Left cardiac atrium (tissue), 4 donors: ENCODE measurements around the gene ADA. TPM values are rescaled to one million over a fixed set of nuclear protein-coding genes. Genes with fewer than 3 reads are reported as not detected.
"Not testable (repeated sequence)": the region's sequence is repeated elsewhere in the genome, so short reads cannot be mapped to it uniquely, and the experiment has no call there.

Experiments used
- ATAC-seq, 2 donors: fragments of 200-7000 bp; cut with Tn5 transposase; one replicate each; pipeline ENCODE4 v1.9.1; 2020; ENCODE audit warnings: mild to moderate bottlenecking in 2 of 2, moderate library complexity in 2 of 2
- DNase-seq: peaks from one replicate; pipeline ENCODE4 v3.0.0-alpha.2; 2020
- intact Hi-C, 2 donors: fragments of 100-400 bp; cut with DNase I; formaldehyde crosslinking; loops; one replicate each; pipeline versions ENCODE4 v1.14.1 to v1.15.1; 2022 to 2023
- total RNA-seq, 2 donors: library from RNA; stranded (reverse); fragmentation: NEBNext Ultra II Directional; extraction: Animal tissue kit (Norgen Biotek cat#: 25700); gene quantifications; one replicate each; pipeline ENCODE4 v1.2.1, GENCODE V29; 2021
- donor health status: DM: no; HTN: yes; CAD: no.
- donor health status: DM: no; HTN: yes; CAD: no; lungs with severe emphysema.
- donor health status: DM: yes; HTN: yes; CAD: no.
- donor health status: Dilated cardiomyopathy.

ADA gene
- total RNA-seq, 2 donors from 2014 or later: 11.3 to 12.2 TPM

DNA sequence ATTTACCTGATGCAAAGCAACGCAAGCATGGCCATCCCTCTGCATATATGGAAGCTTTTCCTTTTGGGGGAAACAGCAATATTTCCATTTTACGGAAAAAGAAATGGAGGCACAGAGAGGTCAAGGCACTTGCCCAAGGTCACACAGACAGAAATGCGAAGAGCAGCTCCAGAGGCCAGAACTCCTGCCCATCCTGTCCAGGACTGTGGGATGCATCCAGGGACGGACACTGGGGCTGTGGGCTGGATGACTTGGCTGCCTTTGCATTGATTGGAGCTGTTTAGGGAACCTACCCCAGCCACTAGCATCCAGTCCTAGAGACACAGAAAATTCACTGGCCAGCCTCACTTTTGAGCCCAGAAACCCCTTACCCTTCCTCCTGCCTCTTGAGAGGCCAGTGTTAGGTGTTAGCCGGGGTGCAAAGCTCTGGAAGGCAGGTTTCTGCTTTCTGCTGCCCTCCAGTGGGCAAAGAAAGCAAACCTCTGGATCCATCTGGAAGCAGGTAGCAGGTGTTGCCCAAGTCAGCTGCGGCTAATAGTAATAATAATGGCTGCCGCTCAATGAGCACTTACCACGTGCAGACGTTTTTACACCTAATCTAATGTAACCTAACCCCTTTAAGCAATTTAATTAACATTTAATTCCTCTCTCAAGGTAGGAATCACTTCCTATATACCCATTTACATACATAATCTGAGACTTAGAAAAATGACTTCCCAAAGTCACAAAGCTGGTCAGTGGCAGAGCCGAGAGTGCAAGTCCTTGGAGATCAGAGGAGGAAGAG lies 32.0 kb upstream of the ADA start:
- peak in 1 of 2 donors; percentile 77 for ATAC-seq
- DNase-seq: no peak
- intact Hi-C loops: loop anchor here in 1 of 2 donors (10.0 kb wide), 1 partner anchor 181 kb away; no protein-coding TSS in a partner anchor

DNA sequence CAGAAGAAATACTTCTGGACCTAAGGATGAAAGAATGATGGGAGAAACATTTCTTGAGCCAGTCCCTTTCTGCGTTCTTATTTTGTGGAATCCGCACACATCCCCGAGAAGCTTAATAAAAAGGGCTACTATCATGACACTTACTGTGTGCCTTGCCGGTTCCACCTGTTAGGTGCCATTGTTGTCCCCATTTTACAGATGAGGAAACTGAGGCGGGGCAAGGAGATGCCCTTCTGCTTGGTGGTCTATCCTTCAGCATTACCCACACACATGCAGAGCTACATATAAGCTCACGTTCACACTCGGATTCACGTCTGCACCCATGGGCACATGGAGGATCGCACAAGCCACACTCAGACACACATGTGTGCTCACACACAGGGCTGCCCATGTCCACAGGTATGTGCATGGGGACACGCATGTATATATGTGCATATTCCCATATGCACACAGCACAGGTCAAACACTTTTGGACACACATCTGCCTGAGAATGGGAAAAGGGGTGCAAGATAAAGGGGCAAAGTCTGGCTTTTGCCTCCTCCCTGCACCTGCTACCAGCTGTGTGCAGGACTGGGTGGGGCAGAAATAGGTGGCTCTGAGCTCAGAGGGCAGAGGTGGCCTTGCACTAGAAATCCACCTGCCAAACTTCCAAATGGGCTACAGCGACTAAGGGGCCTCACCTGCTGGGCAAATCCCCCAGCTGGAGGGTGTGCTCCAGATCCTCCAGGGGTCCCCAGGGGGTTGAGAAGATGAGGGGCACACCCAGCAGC lies 30.5 kb upstream of the ADA start:
- no peak for ATAC-seq
- DNase-seq: no peak
- intact Hi-C loops: loop anchor here in 1 of 2 donors (10.0 kb wide), 1 partner anchor 183 kb away; no protein-coding TSS in a partner anchor

DNA sequence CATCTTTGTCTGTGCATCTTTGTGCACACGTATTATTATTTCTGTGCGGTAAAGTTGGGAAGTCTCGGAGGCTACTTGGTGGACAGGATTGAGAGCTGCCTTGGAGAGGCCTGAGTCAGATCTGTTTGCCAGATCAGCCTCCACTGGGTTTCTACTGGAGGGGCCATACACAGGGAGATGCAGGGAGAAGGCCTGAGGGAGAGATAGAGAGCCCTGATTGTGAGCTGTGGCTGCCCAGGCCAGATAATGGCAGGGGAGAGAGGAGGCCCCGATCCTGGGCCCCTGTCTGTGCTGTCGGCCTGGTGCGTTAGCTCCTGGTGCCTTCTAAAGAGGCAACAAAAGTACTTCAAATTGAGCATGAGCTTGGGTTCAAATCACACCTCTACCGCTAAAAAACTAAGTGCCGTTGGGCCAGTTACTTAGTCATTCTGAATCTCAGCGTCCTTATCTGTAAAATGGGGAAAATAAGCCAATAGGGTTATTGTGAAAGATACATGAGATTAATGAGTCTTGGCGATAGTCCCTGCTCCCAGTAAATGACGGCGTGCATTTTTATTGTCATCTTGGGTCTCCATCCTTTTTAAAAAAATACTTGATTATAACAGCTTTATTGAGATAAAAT lies 27.6 kb upstream of the ADA start:
- intact Hi-C loops: no loop called here
- no peak for ATAC-seq
- DNase-seq: no peak

DNA sequence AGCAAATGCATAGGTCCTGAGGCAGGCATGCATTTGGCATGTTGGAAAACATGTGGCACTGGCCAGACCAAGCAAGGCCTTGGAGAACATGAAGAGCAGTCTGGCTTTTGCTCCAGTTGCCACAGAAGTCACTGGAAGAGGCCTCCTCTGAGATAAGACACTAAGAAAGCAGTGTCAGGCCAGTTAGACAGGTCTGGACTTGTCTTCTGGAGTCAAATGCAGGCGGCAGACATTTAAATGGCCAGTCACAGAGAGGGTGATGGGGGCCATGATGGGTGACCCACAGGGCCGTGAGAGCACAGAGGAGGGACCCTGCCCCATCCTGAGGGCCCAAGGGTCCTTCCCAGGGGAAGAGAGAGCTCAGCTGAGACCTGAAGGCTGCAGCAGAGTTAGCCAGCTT lies 26.7 kb upstream of the ADA start:
- intact Hi-C loops: no loop called here
- ATAC-seq: no peak
- no peak for DNase-seq

DNA sequence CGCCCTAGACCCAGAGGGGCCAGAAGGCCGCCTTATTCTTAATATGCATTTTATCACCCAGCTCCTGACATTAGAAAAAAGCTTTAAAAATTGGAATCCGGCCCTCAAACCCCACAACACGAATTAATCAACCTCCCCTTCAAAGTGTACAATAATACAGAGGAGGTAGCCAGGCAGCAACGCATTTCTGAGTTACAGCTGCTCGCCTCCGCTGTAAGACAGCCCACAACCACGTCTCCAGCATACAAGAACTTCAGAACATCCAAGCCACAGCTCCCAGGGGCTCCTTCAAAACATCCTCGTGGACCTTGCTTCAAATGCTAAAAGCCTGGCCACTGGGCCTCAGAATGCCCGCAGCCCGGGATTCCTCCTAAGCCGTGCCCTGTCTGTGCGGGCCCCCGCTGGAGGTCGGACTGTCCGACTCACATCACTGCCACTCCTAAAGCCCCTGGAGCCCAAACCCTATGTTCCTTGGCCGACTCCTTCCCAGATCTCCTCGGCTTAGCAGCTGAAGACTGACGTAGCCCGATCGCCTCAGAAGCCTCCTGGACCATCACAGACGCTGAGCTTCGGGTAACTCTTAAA lies 20.9 kb upstream of the ADA start:
- ATAC-seq, intact Hi-C loops, DNase-seq: not testable (repeated sequence)

DNA sequence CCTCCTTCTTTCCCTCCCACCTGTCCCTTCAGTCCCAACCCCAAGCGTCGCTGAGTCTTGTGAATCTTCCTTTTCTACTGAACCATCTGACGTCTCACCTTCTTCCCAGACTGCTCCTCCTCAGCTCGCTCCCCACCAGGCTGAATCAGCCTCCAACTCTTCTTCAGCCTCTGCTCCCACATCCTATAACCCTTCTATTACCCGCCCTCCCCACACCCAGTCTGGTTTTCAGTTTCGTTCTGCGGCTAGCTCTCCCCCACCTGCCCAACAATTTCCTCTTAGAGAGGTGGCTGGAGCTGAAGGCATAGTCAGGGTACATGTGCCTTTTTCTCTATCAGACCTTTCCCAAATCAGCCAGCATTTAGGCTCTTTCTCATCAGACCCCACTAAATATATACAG lies 20.0 kb upstream of the ADA start:
- intact Hi-C loops: not testable (repeated sequence)

DNA sequence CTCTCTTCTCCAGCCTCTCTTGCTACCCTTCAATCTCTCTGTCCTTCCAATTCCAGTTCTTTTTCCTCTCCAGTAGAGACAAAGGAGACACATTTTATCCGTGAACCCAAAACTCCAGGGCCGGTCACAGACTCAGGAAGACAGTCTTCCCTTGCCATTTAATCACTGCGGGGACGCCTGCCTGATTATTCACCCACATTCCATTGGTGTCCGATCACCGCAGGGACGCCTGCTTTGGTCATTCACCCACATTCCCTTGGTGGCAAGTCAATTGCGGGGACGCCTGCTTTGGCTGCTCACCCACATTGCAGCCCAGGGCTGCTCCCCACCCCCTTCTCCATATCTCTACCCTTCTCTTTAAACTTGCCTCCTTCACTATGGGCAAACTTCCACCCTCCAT lies 19.4 kb upstream of the ADA start:
- intact Hi-C loops, ATAC-seq, DNase-seq: not testable (repeated sequence)

More for the DNA sequence above, 20.0 kb upstream of the ADA start:
- not testable (repeated sequence) for ATAC-seq, DNase-seq

DNA sequence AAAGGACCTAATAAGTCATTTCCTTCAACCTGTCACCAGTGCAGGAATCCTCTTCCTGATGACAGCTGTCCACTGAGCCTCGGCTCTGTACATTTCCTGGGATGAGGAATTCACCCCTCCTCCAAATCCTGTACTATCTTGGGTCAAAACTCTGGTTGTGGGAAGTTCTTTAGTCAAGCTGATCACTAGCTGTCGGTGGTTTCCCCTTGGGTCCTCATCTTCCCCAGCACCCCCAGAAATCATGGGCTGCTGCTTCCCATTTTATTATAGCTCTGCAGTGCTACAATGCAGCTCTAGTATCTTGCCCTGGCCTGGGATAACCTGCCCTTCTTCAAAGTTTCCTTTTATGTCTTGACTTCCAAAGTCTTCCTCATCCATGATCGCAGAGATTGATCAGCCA lies 14.6 kb upstream of the ADA start:
- intact Hi-C loops: no loop called here
- DNase-seq: no peak
- ATAC-seq: no peak

DNA sequence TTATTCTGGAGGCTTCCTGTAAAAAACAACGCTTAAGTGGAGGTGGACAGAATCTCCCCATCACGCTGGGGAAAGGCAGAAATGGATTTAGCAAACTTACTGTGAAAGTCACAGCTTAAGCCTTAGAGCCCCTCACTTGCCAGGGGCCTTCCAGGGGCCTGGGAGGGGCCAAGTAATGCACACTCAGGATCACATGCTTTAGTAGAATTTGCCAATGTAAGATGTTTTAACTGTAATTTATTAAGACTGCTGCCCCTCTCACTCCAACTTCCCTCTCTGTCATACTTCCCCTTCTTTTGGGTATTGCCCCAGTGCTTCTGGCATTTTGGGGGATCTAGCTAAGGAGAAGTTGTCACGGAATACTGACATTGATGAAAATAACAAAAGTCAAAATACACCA lies 12.6 kb upstream of the ADA start:
- ATAC-seq (peak in 1 of 2 donors; percentile 56), DNase-seq (no peak)
- intact Hi-C loops: no loop called here

DNA sequence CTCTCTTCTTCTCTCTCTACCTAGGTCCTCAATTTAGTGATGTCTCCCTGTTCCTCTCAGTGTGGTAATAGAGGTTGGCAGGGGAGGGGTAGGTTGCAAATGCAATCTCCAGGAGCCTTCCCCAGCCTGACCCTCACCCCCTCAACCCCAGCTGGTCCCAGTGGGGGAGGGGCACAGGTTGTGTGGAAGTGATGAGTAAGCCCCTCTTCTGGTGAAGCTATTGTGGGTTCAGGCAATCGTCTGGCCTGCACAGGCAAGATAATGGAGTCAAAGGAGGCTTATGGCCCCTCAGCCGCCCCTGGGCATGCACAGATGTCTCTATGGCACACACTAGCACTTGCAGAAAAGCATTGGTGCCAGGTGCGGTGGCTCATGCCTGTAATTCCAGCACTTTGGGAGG lies 10.8 kb upstream of the ADA start:
- DNase-seq (no peak), ATAC-seq (no peak)
- intact Hi-C loops: no loop called here

DNA sequence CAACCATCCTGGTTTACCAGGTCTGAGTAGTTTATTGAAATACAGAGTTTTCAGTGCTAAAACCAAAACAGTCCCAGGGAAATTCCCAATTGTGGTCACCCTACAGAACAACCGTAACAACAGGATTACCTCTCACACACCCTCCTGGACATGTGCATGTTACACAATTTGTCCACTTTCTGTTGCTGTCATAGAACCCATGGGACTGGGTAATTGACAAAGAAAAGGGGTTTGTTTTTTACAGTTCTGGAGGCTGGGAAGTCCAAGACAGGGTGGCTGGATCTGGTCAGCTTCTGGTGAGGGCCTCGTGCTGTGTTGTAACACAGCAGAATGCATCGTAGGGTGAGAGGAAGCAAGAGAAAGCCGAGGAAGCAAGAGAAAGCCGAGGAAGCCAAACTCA lies 9.1 kb upstream of the ADA start:
- intact Hi-C loops: no loop called here
- no peak for ATAC-seq
- DNase-seq: no peak

DNA sequence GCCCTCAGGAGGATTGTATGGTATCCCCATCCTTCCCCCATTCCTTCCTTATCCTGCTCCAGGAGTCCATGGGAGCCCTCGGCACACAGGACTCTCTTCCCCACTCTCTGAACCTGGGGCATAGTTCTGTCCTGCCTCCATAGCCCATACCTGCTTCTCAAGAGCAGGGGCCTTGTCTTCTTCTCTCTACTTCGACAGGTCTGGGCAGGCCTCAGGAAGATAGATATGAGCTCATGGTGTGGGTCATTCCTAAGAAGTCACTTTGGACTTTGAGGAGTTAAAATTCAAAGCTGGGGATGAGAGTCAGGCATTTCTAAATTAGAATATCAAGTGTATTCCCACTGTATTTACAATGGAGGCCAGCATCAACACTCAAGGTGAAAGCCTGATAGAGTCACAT lies 8.4 kb upstream of the ADA start:
- no peak for ATAC-seq
- intact Hi-C loops: no loop called here
- no peak for DNase-seq

DNA sequence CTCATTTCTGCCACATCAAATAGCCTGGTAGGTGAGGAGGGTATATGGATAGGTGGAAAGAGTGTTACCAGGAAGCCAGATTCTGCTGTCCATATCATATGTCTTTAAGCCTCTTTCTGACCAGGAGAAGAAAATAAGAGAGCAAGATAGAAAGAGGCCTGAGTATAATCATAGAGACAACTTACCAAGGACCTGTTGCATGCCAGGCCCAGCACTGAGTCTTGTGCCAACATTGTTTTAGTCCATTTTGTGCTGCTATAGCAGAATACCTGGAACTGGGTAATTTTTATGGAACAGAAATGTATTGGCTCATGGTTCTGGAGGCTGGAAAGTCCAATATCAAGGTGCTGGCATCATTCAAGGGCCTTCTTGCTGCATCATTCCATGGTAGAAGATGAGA lies 7.3 kb upstream of the ADA start:
- DNase-seq: no peak
- intact Hi-C loops: no loop called here
- no peak for ATAC-seq

DNA sequence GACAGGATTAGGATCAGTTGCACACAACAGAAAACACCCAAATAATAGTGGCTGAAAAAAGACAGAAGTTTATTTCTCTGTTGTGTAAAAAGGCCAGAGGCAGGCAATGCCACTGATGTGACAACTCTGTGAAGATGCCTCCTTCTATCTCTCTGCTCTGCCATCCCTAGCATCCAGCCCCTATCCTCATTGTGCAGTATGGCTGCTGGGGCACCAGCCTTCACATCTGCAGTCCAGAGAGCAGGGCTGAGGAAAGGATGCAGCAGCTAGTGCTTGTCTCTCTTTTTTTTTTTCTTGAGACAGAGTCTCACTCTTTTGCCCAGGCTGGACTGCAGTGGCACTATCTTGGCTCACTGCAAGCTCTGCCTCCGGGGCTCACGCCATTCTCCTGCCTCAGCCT lies 6.4 kb upstream of the ADA start:
- DNase-seq (no peak), ATAC-seq (no peak)
- intact Hi-C loops: no loop called here

DNA sequence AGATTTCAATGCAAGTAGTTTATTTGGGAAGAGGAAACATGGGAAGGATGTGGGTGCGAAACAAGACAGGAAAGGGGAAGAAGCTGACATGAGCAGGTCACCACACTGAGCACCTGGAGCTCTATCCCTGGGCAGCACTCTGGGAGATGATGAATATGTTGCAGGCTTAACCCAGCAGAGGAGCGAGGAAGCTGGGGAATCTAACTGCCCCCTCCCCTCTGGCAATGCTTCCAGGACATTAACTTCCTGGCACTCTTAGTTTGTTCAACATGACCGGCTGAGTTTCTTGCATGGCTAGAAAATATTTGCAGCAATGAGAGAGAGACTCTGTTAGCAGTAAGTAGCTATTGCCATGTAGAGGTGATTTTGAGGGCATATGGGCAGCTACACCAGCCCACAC lies 4.9 kb upstream of the ADA start:
- ATAC-seq (no peak), DNase-seq (no peak)
- intact Hi-C loops: no loop called here

DNA sequence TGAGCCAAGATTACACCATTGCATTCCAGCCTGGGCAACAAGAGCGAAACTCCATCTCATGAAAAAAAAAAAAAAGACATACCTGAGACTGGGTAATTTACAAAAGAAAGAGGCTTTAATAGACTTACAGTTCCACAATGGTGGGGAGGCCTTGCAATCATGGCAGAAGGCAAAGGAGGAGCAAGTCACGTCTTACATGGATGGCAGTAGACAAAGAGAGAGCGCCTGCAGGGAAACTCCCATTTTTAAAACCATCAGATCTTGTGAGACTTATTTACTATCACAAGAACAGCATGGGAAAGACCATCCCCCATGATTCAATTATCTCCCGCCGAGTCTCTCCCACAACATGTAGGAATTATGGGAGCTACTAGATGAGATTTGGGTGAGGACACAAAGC lies 2.7 kb upstream of the ADA start:
- intact Hi-C loops, ATAC-seq, DNase-seq: not testable (repeated sequence)

DNA sequence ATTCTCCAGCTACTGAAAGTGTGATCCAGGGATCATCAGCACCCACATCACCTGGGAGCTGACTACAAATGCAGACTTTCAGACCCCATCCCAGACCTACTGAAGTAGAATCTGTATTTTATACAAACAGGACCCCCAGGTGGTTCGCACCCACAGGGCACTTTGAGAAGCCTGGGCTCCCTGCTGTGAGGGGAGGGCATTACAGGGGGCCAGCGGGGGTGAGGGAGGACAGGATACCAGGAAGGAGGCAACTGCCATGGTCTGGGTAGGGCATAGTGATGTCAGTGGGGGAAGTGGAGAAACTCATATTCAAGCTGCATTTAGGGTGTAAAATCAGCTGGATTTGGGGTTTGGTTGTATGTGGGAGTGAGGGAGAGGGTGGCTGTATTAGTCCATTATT lies 2.0 kb upstream of the ADA start:
- DNase-seq (peak; percentile 8), ATAC-seq (no peak)
- intact Hi-C loops: no loop called here

DNA sequence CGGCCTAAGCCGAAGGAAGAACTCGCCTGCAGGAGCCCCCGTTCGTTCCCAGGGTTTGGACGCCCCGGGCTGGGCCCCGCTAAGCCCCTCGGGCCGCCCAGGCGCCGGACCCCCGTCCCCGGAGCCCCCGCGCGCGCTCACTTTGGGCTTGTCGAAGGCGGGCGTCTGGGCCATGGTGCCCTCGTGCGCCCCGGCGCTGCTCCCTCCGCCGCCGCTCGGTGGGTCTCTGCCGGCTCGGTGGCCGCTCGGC lies 140 bp downstream of the ADA start:
- intact Hi-C loops: no loop called here
- DNase-seq: no peak
- no peak for ATAC-seq

DNA sequence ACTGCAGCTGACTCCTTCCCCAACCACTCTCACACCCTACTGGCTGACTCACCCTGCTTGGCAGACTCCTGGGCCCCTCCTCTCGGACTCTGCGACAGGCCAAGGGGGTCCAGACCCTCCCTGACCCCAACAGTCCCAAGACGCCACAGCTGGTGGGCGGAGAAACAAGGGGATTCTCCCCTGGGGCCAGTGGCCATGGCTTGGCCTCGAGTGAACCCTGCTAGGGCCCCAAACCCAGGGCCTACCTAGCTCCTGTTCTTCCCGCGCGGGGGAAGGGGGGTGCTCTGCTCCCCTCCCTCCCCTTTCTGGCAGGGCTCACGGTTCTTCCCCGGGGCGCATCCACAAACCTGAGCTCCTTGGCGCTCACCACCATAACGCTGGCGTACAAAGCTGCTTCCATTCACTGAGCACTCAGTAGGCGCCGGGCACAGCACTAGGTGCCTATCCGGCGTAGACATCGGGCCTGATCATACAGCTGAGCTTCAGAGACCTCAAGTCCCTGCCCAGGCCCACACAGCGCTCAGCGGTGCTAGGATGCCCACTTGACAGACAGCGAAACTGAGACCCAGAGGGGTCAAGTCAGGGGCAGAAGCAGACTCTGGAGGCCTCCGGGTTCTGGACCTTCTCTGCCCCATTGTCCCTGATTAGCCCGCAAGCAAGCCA lies 597 bp downstream of the ADA start:
- ATAC-seq: peak; percentile 23
- peak; percentile 40 for DNase-seq
- intact Hi-C loops: no loop called here

DNA sequence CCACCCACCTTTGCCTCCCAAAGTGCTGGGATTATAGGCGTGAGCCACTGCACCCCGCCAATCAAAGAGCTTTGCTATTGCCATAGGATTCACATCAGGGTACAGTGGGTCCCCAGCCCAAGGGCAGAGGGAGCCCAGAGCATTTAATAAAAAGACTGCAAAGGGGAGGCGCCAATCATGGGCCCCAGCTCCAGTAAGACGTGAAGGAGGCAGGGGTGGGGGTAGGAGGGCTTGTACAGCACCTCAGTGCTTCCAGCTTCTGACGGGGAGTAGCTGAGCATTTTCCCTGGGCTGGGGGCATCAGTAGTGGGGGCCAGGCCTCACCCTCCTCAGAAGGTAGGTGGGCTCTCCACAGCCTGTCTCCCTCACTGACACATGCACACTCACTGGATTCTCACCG lies 1.5 kb downstream of the ADA start:
- ATAC-seq: no peak
- peak; percentile 17 for DNase-seq
- intact Hi-C loops: no loop called here
